ENCODE results near the gene LRRC25.

- TF ChIP-seq CTCF (IDR thresholded peaks at IDR 0.05; ENCODE audit: extremely low read depth in 1 of 2, insufficient read depth in 1 of 2, low read depth in 1 of 2, low read length in 2 of 2) (no peak), EZH2 (IDR thresholded peaks at IDR 0.05; ENCODE audit: borderline replicate concordance, low read depth, low read length, severe bottlenecking) (no peak), MAX (IDR thresholded peaks at IDR 0.05; ENCODE audit: insufficient read depth, insufficient read length) (no peak), POLR2AphosphoS5 (IDR thresholded peaks at IDR 0.05; ENCODE audit: insufficient read depth, low read depth, low read length) (no peak), POLR2A (IDR thresholded peaks at IDR 0.05; ENCODE audit: low read depth, low read length) (no peak), FOS (IDR thresholded peaks at IDR 0.05; ENCODE audit: borderline replicate concordance, insufficient read depth, low read length) (no peak), MYC (IDR thresholded peaks at IDR 0.05; ENCODE audit: low read depth, low read length) (no peak)
Observed at GRCh38 chr19:18362934-18363542, 34.4 kb downstream of the LRRC25 start.

Measured in endothelial cell of umbilical vein (primary cell).